H9 (cell line): ENCODE measurements around the gene COQ5. TPM values are rescaled to one million over a fixed set of nuclear protein-coding genes. Genes with fewer than 3 reads are reported as not detected.

Experiments used
- DNase-seq: peaks from one replicate; pipeline ENCODE4 v3.0.0-alpha.2; 2017
- H2AFZ ChIP-seq: one replicate; pipeline ENCODE4 v1.6.1; 2013; ENCODE audit warnings: mild to moderate bottlenecking, low read length, control low read depth, moderate library complexity
- H2AK5ac ChIP-seq: 2 replicates; pipeline ENCODE4 v1.6.1; 2013; ENCODE audit warnings: low read length, control low read depth, mixed read lengths; ENCODE audit not compliant: insufficient read length
- H2BK120ac ChIP-seq: one replicate; pipeline ENCODE4 v1.6.1; 2013; ENCODE audit warnings: low read depth, mild to moderate bottlenecking, low read length, control low read depth, inconsistent platforms; ENCODE audit not compliant: poor library complexity, severe bottlenecking
- H2BK12ac ChIP-seq: 2 replicates; pipeline ENCODE4 v1.6.1; 2013; ENCODE audit warnings: low read length, control low read depth, mixed read lengths, low read depth; ENCODE audit not compliant: insufficient read length
- H2BK15ac ChIP-seq: 2 replicates; pipeline ENCODE4 v1.6.1; 2013; ENCODE audit warnings: low read depth, low read length, control low read depth
- H2BK20ac ChIP-seq: one replicate; pipeline ENCODE4 v1.6.1; 2013; ENCODE audit warnings: low read depth, mild to moderate bottlenecking, low read length, control low read depth, inconsistent platforms; ENCODE audit not compliant: poor library complexity, severe bottlenecking
- H2BK5ac ChIP-seq: 2 replicates; pipeline ENCODE4 v1.6.1; 2013; ENCODE audit warnings: low read length, control low read depth, mixed read lengths; ENCODE audit not compliant: insufficient read length
- H3K14ac ChIP-seq: 2 replicates; pipeline ENCODE4 v1.6.1; 2013; ENCODE audit warnings: low read length, control low read depth; ENCODE audit not compliant: insufficient read depth
- H3K18ac ChIP-seq: 2 replicates; pipeline ENCODE4 v1.6.1; 2013; ENCODE audit warnings: low read depth, mild to moderate bottlenecking, mixed read lengths, low read length, control low read depth; ENCODE audit not compliant: insufficient read length
- H3K23ac ChIP-seq: 2 replicates; pipeline ENCODE4 v1.6.1; 2013; ENCODE audit warnings: low read length, control low read depth, mixed read lengths, low read depth; ENCODE audit not compliant: insufficient read length
- H3K23me2 ChIP-seq: 2 replicates; pipeline ENCODE4 v1.6.1; 2013; ENCODE audit warnings: low read depth, mild to moderate bottlenecking, mixed read lengths, low read length, control low read depth; ENCODE audit not compliant: insufficient read length, poor library complexity, severe bottlenecking
- H3K27ac ChIP-seq: 2 replicates; pipeline ENCODE4 v1.5.1; 2013; ENCODE audit warnings: low read length, control low read depth, mixed read lengths, low read depth; ENCODE audit not compliant: insufficient read length
- H3K27me3 ChIP-seq: 2 replicates; pipeline ENCODE4 v1.6.1; 2013; ENCODE audit warnings: low read length, control low read depth, inconsistent platforms; ENCODE audit not compliant: insufficient read depth
- H3K4ac ChIP-seq: 2 replicates; pipeline ENCODE4 v1.6.1; 2013; ENCODE audit warnings: low read depth, mild to moderate bottlenecking, control low read depth, inconsistent platforms, low read length, moderate library complexity
- H3K4me1 ChIP-seq: 2 replicates; pipeline ENCODE4 v1.6.1; 2013; ENCODE audit warnings: low read length, control low read depth, inconsistent platforms; ENCODE audit not compliant: insufficient read depth
- H3K4me2 ChIP-seq: 2 replicates; pipeline ENCODE4 v1.6.1; 2013; ENCODE audit warnings: low read length, control low read depth, mixed read lengths; ENCODE audit not compliant: insufficient read length, insufficient read depth
- H3K56ac ChIP-seq: 2 replicates; pipeline ENCODE4 v1.6.1; 2013; ENCODE audit warnings: low read depth, mild to moderate bottlenecking, mixed read lengths, low read length, control low read depth; ENCODE audit not compliant: insufficient read length
- H3K79me1 ChIP-seq: 2 replicates; pipeline ENCODE4 v1.6.1; 2013; ENCODE audit warnings: low read depth, mild to moderate bottlenecking, moderate library complexity, low read length, control low read depth, inconsistent platforms; ENCODE audit not compliant: insufficient read depth, poor library complexity, severe bottlenecking
- H3K79me2 ChIP-seq: 2 replicates; pipeline ENCODE4 v1.6.1; 2013; ENCODE audit warnings: low read length, control low read depth, inconsistent platforms; ENCODE audit not compliant: insufficient read depth
- H3K9ac ChIP-seq: 2 replicates; pipeline ENCODE4 v1.6.1; 2013; ENCODE audit warnings: low read length, control low read depth, mixed read lengths; ENCODE audit not compliant: insufficient read length; ENCODE audit errors: extremely low read depth
- H3K9me3 ChIP-seq: one replicate; pipeline ENCODE4 v1.6.1; 2013; ENCODE audit warnings: low read depth, low read length, inconsistent platforms; ENCODE audit not compliant: control insufficient read depth
- H3T11ph ChIP-seq: one replicate; pipeline ENCODE4 v1.6.1; 2013; ENCODE audit warnings: mild to moderate bottlenecking, low read length, control low read depth, inconsistent platforms
- H4K20me1 ChIP-seq: one replicate; pipeline ENCODE4 v1.6.1; 2013; ENCODE audit not compliant: control insufficient read depth, insufficient read length, insufficient read depth
- H4K5ac ChIP-seq: 2 replicates; pipeline ENCODE4 v1.6.1; 2013; ENCODE audit warnings: low read depth, mild to moderate bottlenecking, mixed read lengths, low read length, control low read depth; ENCODE audit not compliant: insufficient read length
- H4K8ac ChIP-seq: replicated peaks from 2 replicates; pipeline ENCODE4 v1.6.1; 2013; ENCODE audit warnings: low read length, control low read depth, mixed read lengths, low read depth; ENCODE audit not compliant: insufficient read length
- H4K91ac ChIP-seq: 2 replicates; pipeline ENCODE4 v1.6.1; 2013; ENCODE audit warnings: low read depth, mild to moderate bottlenecking, moderate library complexity, mixed read lengths, low read length, control low read depth; ENCODE audit not compliant: insufficient read length
- H3K27ac Mint-ChIP-seq, 3 experiments: 2 replicates in 2 of 3; 3 replicates in 1 of 3; pipeline ENCODE4 v1.8.0; 2020 to 2021; ENCODE audit warnings: mixed read lengths in 3 of 3, mild to moderate bottlenecking in 1 of 3, moderate library complexity in 1 of 3
- H3K27me3 Mint-ChIP-seq: 2 replicates; pipeline ENCODE4 v1.8.0; 2021; ENCODE audit warnings: low read depth, mild to moderate bottlenecking, moderate library complexity, mixed read lengths
- H3K36me3 Mint-ChIP-seq, 3 experiments: 2 replicates in 2 of 3; 3 replicates in 1 of 3; pipeline ENCODE4 v1.8.0; 2020 to 2021; ENCODE audit warnings: low read depth in 3 of 3, mixed read lengths in 3 of 3; ENCODE audit not compliant: insufficient read depth in 1 of 3
- H3K4me1 Mint-ChIP-seq, 2 experiments: 2 replicates each; pipeline ENCODE4 v1.8.0; 2020; ENCODE audit warnings: mixed read lengths in 2 of 2
- H3K4me3 Mint-ChIP-seq, 2 experiments: 2 replicates in 1 of 2; 3 replicates in 1 of 2; pipeline ENCODE4 v1.8.0; 2020 to 2021; ENCODE audit warnings: mild to moderate bottlenecking in 2 of 2, mixed read lengths in 2 of 2, moderate library complexity in 1 of 2
- H3K9me3 Mint-ChIP-seq, 2 experiments: 2 replicates in 1 of 2; 3 replicates in 1 of 2; pipeline ENCODE4 v1.8.0; 2020; ENCODE audit warnings: mild to moderate bottlenecking in 2 of 2, mixed read lengths in 2 of 2, moderate library complexity in 1 of 2
- WGBS: extraction: QIAGEN DNeasy Blood & Tissue Kit; methylation state at CpG from one replicate; pipeline ENCODE4 v1.1.7; 2013; ENCODE audit warnings: missing lambda C conversion rate, low lambda C conversion rate, mixed read lengths; ENCODE audit not compliant: insufficient read length; ENCODE audit errors: extremely low coverage; 5-methylcytosine and 5-hydroxymethylcytosine counted together
- total RNA-seq: library from RNA; stranded (reverse); gene quantifications from 2 replicates; pipeline ENCODE4 v1.2.1, GENCODE V29; 2021
- TF ChIP-seq, protein P1 (sequence below): fragments of 200-600 bp; sonication (generic); conservative IDR thresholded peaks from 3 replicates; pipeline ENCODE4 v1.8.0; 2021; ENCODE audit warnings: antibody characterized with exemption, mild to moderate bottlenecking

COQ5 gene
- total RNA-seq, 1 experiment from 2014 or later: 34.8 TPM

DNA sequence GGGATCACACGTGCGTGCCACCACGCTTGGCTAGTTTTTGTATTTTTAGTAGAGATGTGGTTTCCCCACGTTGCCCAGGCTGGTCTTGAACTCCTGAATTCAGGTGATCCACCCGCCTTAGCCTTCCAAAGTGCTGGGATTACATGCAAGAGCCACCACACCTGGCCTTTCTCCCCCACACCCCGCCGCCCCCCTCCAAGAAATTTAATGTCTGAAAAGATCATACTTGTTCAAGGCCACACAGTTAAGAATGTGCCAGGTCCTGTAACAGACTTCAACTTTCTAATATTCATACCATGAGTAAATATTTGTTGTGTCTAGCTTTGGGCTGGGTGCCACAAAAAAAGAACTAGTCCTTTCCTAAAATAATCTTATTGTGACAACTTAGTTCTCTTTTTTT, 73.7 kb downstream of the COQ5 start:
- H3K79me2 ChIP-seq: no peaks in the 10 kb centered on the region
- H2BK120ac ChIP-seq: no peak overlapping the region
- Mint-ChIP-seq H3K4me3 (no peak overlapping the region), H3K9me3 (no peaks in the 10 kb centered on the region), H3K27ac (peak overlapping the region in 1 of 3 experiments; percentile 62; a peak in 1 of 7 replicates), H3K4me1 (no peaks in the 10 kb centered on the region), H3K36me3 (peaks cover 36 to 81% (median 52%) of the 10 kb centered on the region in 3 experiments; a peak in 6 of 7 replicates), H3K27me3 (no peaks in the 10 kb centered on the region)
- no peak overlapping the region for H3K4ac ChIP-seq
- no CpG with 5 or more reads among the region's 7 CpGs for WGBS
- no peak overlapping the region for H2BK20ac ChIP-seq
- H4K91ac ChIP-seq: no peak overlapping the region
- no peak overlapping the region for H3K27ac ChIP-seq
- H2AK5ac ChIP-seq: no peak overlapping the region
- no peak overlapping the region for H3K4me2 ChIP-seq
- H2AFZ ChIP-seq: no peak overlapping the region
- no peak overlapping the region for H2BK15ac ChIP-seq
- no peak overlapping the region for H2BK12ac ChIP-seq
- H3K9ac ChIP-seq: no peak overlapping the region
- DNase-seq: no peak
- H3K23ac ChIP-seq: no peak overlapping the region
- no peak overlapping the region for H4K5ac ChIP-seq
- H3K18ac ChIP-seq: no peak overlapping the region
- no peaks in the 10 kb centered on the region for H3K27me3 ChIP-seq
- no peak overlapping the region for H3K56ac ChIP-seq
- H3T11ph ChIP-seq: no peak overlapping the region
- no peaks in the 10 kb centered on the region for H3K9me3 ChIP-seq
- no peaks in the 10 kb centered on the region for H3K79me1 ChIP-seq
- H4K20me1 ChIP-seq: no peaks in the 10 kb centered on the region
- H4K8ac ChIP-seq: no peak overlapping the region
- no peak overlapping the region for H3K14ac ChIP-seq
- no peaks in the 10 kb centered on the region for H3K23me2 ChIP-seq
- TF ChIP-seq, protein P1, sequence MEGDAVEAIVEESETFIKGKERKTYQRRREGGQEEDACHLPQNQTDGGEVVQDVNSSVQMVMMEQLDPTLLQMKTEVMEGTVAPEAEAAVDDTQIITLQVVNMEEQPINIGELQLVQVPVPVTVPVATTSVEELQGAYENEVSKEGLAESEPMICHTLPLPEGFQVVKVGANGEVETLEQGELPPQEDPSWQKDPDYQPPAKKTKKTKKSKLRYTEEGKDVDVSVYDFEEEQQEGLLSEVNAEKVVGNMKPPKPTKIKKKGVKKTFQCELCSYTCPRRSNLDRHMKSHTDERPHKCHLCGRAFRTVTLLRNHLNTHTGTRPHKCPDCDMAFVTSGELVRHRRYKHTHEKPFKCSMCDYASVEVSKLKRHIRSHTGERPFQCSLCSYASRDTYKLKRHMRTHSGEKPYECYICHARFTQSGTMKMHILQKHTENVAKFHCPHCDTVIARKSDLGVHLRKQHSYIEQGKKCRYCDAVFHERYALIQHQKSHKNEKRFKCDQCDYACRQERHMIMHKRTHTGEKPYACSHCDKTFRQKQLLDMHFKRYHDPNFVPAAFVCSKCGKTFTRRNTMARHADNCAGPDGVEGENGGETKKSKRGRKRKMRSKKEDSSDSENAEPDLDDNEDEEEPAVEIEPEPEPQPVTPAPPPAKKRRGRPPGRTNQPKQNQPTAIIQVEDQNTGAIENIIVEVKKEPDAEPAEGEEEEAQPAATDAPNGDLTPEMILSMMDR: no peak
- no peaks in the 10 kb centered on the region for H3K4me1 ChIP-seq
- no peak overlapping the region for H2BK5ac ChIP-seq
